ENCODE measurements around the gene MYH14.

GRCh38 chr19:50280074-50280473, 76.7 kb downstream of the MYH14 start:
- TF ChIP-seq CTCF (IDR thresholded peaks at IDR 0.05; ENCODE audit: poor library complexity) (no peak), EZH2phosphoT487 (IDR thresholded peaks at IDR 0.05; ENCODE audit: low read depth, severe bottlenecking, unreplicated experiment) (no peak)
